ENCODE results near the gene AGTRAP.

GRCh38 chr1:11741482-11741881 lies 5.5 kb downstream of the AGTRAP start:
- TF ChIP-seq CTCF (IDR thresholded peaks at IDR 0.05; ENCODE audit: low read depth, low read length) (no peak), EZH2phosphoT487 (IDR thresholded peaks at IDR 0.05; ENCODE audit: low read depth) (no peak)

Data from OCI-LY3 (cell line).